Measurements from ENCODE around the gene CDK13. TPM values are rescaled to one million over a fixed set of nuclear protein-coding genes. Genes with fewer than 3 reads are reported as not detected.

CDK13 gene
- total RNA-seq, 2 experiments from 2014 or later = 135 to 138 TPM

- peaks cover 4 to 15% of the 10 kb centered on the region in 2 experiments for H3K9me3 ChIP-seq (ENCODE audit: control insufficient read depth in 1 of 2, insufficient read depth in 1 of 2, low read length in 2 of 2)
- intact Hi-C loops (cut with DNase I, micrococcal nuclease) = no loop called here
- POLR2A ChIA-PET = interaction anchor here (1.1 kb wide), 1 partner anchor 42 kb away, joined by 3 read pairs; no protein-coding TSS in a partner anchor
- no peaks in the 10 kb centered on the region for H3K4me1 Mint-ChIP-seq (ENCODE audit: low read depth)
- peaks cover 9% of the 10 kb centered on the region for H3K9me3 Mint-ChIP-seq
- no peak overlapping the region for H3K27ac ChIP-seq (ENCODE audit: low read depth in 1 of 2, low read length in 2 of 2)
- no peaks in the 10 kb centered on the region for H3K27me3 Mint-ChIP-seq
- H3K36me3 ChIP-seq (ENCODE audit: insufficient read depth, low read length) = no peaks in the 10 kb centered on the region
- TF ChIP-seq CTCF (IDR thresholded peaks at IDR 0.05) = no peak
- DNase-seq (no peak), ATAC-seq (ENCODE audit: poor library complexity) (no peak)
- no peak overlapping the region for H3K27ac Mint-ChIP-seq
- CTCF ChIA-PET = no interaction called here
- no peaks in the 10 kb centered on the region for H3K27me3 ChIP-seq (ENCODE audit: control insufficient read depth in 1 of 2, insufficient read depth in 2 of 2, low read length in 2 of 2)
- no peaks in the 10 kb centered on the region for H3K4me1 ChIP-seq (ENCODE audit: insufficient read depth, low read length)
- H3K4me3 Mint-ChIP-seq = no peak overlapping the region
- H3K4me3 ChIP-seq (ENCODE audit: low read length) = no peak overlapping the region
- H3K36me3 Mint-ChIP-seq (ENCODE audit: low read depth) = peaks cover 4% of the 10 kb centered on the region
Measured at GRCh38 chr7:39908973-39909372, 41.1 kb upstream of the CDK13 start.

GRCh38 chr7:39909526-39909925 is 40.5 kb upstream of the CDK13 start:
- H3K27ac ChIP-seq (ENCODE audit: low read depth in 1 of 2, low read length in 2 of 2) = no peak overlapping the region
- ATAC-seq (ENCODE audit: poor library complexity) (no peak), DNase-seq (no peak)
- H3K36me3 ChIP-seq (ENCODE audit: insufficient read depth, low read length) = no peaks in the 10 kb centered on the region
- no peaks in the 10 kb centered on the region for H3K27me3 Mint-ChIP-seq
- peaks cover 4 to 15% of the 10 kb centered on the region in 2 experiments for H3K9me3 ChIP-seq (ENCODE audit: control insufficient read depth in 1 of 2, insufficient read depth in 1 of 2, low read length in 2 of 2)
- H3K4me3 ChIP-seq (ENCODE audit: low read length) = no peak overlapping the region
- CTCF ChIA-PET = no interaction called here
- no peaks in the 10 kb centered on the region for H3K4me1 ChIP-seq (ENCODE audit: insufficient read depth, low read length)
- POLR2A ChIA-PET = interaction anchor here (1.1 kb wide), 1 partner anchor 41 kb away, joined by 3 read pairs; no protein-coding TSS in a partner anchor
- no peak overlapping the region for H3K4me3 Mint-ChIP-seq
- no peaks in the 10 kb centered on the region for H3K27me3 ChIP-seq (ENCODE audit: control insufficient read depth in 1 of 2, insufficient read depth in 2 of 2, low read length in 2 of 2)
- H3K36me3 Mint-ChIP-seq (ENCODE audit: low read depth) = peaks cover 4% of the 10 kb centered on the region
- intact Hi-C loops (cut with DNase I, micrococcal nuclease) = no loop called here
- no peaks in the 10 kb centered on the region for H3K4me1 Mint-ChIP-seq (ENCODE audit: low read depth)
- H3K9me3 Mint-ChIP-seq = peaks cover 9% of the 10 kb centered on the region
- no peak overlapping the region for H3K27ac Mint-ChIP-seq
- no peak for TF ChIP-seq CTCF (IDR thresholded peaks at IDR 0.05)

- ChIA-PET POLR2A (no interaction called here), CTCF (no interaction called here)
- Mint-ChIP-seq H3K4me1 (ENCODE audit: low read depth) (peaks cover 5% of the 10 kb centered on the region), H3K36me3 (ENCODE audit: low read depth) (peaks cover 4% of the 10 kb centered on the region), H3K4me3 (no peak overlapping the region), H3K9me3 (peaks cover 9% of the 10 kb centered on the region), H3K27me3 (no peaks in the 10 kb centered on the region), H3K27ac (no peak overlapping the region)
- intact Hi-C loops (cut with DNase I, micrococcal nuclease) = no loop called here
- Histone ChIP-seq H3K27me3 (ENCODE audit: control insufficient read depth in 1 of 2, insufficient read depth in 2 of 2, low read length in 2 of 2) (no peaks in the 10 kb centered on the region), H3K9me3 (ENCODE audit: control insufficient read depth in 1 of 2, insufficient read depth in 1 of 2, low read length in 2 of 2) (peaks cover 4 to 15% of the 10 kb centered on the region in 2 experiments), H3K4me3 (ENCODE audit: low read length) (no peak overlapping the region), H3K27ac (ENCODE audit: low read depth in 1 of 2, low read length in 2 of 2) (no peak overlapping the region), H3K4me1 (ENCODE audit: insufficient read depth, low read length) (no peaks in the 10 kb centered on the region), H3K36me3 (ENCODE audit: insufficient read depth, low read length) (no peaks in the 10 kb centered on the region)
- DNase-seq = no peak
- no peak for TF ChIP-seq CTCF (IDR thresholded peaks at IDR 0.05)
- ATAC-seq (ENCODE audit: poor library complexity) = no peak
Measured at GRCh38 chr7:39910108-39910869, 39.8 kb upstream of the CDK13 start.
